ENCODE measurements around the gene AKT2.

AKT2 gene

DNA sequence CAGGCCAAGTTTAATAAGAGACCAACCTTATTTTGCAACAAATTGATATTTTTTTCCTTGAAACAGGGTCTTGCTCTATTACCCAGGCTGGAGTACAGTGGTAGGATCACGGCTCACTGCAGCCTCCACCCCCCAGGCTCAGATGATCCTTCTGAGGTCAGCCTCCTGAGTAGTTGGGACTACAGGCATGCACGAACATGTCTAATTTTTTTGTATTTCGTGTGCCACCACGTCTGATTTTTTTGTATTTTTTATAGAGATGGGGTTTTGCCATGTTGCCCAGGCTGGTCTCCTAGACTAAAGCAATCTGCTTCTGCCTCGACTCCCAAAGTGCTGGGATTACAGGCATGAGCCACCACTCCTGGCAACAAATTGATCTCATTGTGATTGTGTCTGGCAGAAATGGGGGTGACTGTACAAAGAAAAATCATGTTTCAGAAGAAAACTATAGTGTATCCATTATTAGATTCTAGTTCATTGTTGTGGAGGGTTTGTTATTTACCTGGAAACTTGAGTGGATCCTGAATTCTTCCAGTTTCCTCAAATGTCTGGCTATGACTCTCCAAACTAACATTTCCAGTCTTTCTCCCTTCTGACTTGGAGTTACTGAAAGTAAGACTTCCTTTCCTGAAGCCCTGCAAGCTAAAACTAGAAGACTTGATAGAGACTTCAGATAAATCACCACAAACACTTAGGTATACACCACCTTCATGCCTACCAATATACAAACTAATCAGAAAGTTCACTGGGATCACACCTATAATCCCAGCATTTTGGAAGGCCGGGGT is 17.3 kb upstream of the AKT2 start:
- no peaks in the 10 kb centered on the region for H3K27me3 ChIP-seq (ENCODE audit: low read depth, low read length)
- no peaks in the 10 kb centered on the region for H3K4me1 ChIP-seq (ENCODE audit: low read length)
- H3K4me2 ChIP-seq (ENCODE audit: low read length): no peak overlapping the region
- TF ChIP-seq, protein P1, sequence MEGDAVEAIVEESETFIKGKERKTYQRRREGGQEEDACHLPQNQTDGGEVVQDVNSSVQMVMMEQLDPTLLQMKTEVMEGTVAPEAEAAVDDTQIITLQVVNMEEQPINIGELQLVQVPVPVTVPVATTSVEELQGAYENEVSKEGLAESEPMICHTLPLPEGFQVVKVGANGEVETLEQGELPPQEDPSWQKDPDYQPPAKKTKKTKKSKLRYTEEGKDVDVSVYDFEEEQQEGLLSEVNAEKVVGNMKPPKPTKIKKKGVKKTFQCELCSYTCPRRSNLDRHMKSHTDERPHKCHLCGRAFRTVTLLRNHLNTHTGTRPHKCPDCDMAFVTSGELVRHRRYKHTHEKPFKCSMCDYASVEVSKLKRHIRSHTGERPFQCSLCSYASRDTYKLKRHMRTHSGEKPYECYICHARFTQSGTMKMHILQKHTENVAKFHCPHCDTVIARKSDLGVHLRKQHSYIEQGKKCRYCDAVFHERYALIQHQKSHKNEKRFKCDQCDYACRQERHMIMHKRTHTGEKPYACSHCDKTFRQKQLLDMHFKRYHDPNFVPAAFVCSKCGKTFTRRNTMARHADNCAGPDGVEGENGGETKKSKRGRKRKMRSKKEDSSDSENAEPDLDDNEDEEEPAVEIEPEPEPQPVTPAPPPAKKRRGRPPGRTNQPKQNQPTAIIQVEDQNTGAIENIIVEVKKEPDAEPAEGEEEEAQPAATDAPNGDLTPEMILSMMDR (IDR thresholded peaks at IDR 0.05; ENCODE audit: low read depth, low read length): no peak
- no peak for TF ChIP-seq EZH2phosphoT487 (IDR thresholded peaks at IDR 0.05; ENCODE audit: low read depth)
- no peak overlapping the region for H3K9ac ChIP-seq (ENCODE audit: low read length)
- H3K79me2 ChIP-seq (ENCODE audit: low read length): no peaks in the 10 kb centered on the region
- H3K4me3 ChIP-seq (ENCODE audit: low read length): no peak overlapping the region
- H4K20me1 ChIP-seq (ENCODE audit: insufficient read depth, low read length): no peaks in the 10 kb centered on the region
- H3K27ac ChIP-seq (ENCODE audit: low read length): no peak overlapping the region
- no peak overlapping the region for H2AFZ ChIP-seq (ENCODE audit: low read depth, low read length)
- H3K9me3 ChIP-seq (ENCODE audit: insufficient read depth, low read length): no peaks in the 10 kb centered on the region
- no peaks in the 10 kb centered on the region for H3K36me3 ChIP-seq (replicated peaks; ENCODE audit: low read depth, low read length)

DNA sequence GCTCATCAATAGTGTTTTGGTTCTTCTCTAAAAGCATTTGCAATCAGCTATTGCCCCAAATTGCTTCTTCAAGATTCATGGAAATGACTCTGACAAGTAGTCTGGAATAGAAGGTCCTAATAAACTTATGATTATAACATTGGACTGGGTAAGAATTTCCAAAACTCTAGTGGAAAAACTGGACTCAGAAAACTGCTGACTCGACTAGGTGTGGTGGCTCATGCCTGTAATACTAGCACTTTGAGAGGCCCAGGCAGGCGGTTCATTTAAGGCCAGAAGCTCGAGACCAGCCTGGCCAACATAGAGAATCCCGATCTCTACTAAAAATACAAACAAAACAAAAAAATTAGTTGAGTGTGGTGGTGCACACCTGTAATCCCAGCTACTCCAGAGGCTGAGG is 15.5 kb upstream of the AKT2 start:
- no peaks in the 10 kb centered on the region for H3K4me1 ChIP-seq (ENCODE audit: low read length)

DNA sequence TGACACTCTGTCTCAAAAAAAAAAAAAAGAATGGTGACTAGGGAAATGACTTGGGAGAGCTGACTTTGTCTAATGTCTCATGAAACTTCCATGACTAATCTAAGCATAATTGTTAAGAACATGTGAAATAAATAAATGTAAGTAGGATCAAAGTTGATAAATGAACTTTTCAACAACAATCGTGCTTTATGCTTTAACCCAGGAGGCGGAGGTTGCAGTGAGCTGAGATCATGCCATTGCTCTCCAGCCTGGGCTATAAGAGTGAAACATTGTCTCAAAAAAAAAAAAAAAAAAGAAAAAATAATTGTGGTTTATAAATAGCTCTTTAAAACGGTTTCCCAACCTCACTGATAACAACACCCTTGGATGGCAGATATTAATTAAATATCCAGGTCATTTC is 12.9 kb upstream of the AKT2 start:
- Histone ChIP-seq H3K79me2 (ENCODE audit: low read length) (no peaks in the 10 kb centered on the region), H3K4me1 (ENCODE audit: low read length) (no peaks in the 10 kb centered on the region), H3K36me3 (replicated peaks; ENCODE audit: low read depth, low read length) (no peaks in the 10 kb centered on the region), H3K27me3 (ENCODE audit: low read depth, low read length) (no peaks in the 10 kb centered on the region), H4K20me1 (ENCODE audit: insufficient read depth, low read length) (no peaks in the 10 kb centered on the region), H3K27ac (ENCODE audit: low read length) (no peak overlapping the region), H3K9ac (ENCODE audit: low read length) (no peak overlapping the region), H3K9me3 (ENCODE audit: insufficient read depth, low read length) (no peaks in the 10 kb centered on the region), H2AFZ (ENCODE audit: low read depth, low read length) (no peak overlapping the region), H3K4me3 (ENCODE audit: low read length) (no peak overlapping the region), H3K4me2 (ENCODE audit: low read length) (no peak overlapping the region)
- TF ChIP-seq, protein P1 (IDR thresholded peaks at IDR 0.05; ENCODE audit: low read depth, low read length): no peak
- TF ChIP-seq EZH2phosphoT487 (IDR thresholded peaks at IDR 0.05; ENCODE audit: low read depth): no peak

More for the DNA sequence above, 15.5 kb upstream of the AKT2 start:
- Histone ChIP-seq H3K4me2 (ENCODE audit: low read length) (no peak overlapping the region), H4K20me1 (ENCODE audit: insufficient read depth, low read length) (no peaks in the 10 kb centered on the region), H3K9me3 (ENCODE audit: insufficient read depth, low read length) (no peaks in the 10 kb centered on the region), H3K27ac (ENCODE audit: low read length) (no peak overlapping the region), H3K9ac (ENCODE audit: low read length) (no peak overlapping the region), H3K79me2 (ENCODE audit: low read length) (no peaks in the 10 kb centered on the region), H2AFZ (ENCODE audit: low read depth, low read length) (no peak overlapping the region), H3K27me3 (ENCODE audit: low read depth, low read length) (no peaks in the 10 kb centered on the region), H3K4me3 (ENCODE audit: low read length) (no peak overlapping the region), H3K36me3 (replicated peaks; ENCODE audit: low read depth, low read length) (no peaks in the 10 kb centered on the region)
- TF ChIP-seq, protein P1 (IDR thresholded peaks at IDR 0.05; ENCODE audit: low read depth, low read length): no peak
- TF ChIP-seq EZH2phosphoT487 (IDR thresholded peaks at IDR 0.05; ENCODE audit: low read depth): no peak

DNA sequence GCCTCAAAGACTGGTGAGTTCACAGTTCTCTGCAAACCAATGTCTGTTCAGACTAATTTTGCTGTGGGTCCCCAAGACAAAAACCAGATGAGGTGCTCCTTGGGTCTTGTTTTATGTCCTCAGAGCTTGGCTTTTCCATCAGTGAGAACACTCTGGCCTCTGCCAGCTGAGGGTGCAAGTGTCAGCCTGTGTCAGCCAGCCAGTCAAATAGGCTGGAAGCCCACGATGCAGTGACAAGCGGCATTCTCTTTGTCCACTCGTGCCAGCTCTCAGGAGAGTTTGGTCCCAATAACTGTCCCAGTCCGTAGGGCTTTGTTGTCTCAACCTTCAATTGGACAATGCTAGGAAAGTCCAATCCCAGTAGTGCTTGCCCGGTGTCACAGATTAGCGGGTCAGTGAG is 9.4 kb upstream of the AKT2 start:
- no peak overlapping the region for H3K9ac ChIP-seq (ENCODE audit: low read length)

More for the DNA sequence above, 9.4 kb upstream of the AKT2 start:
- no peak overlapping the region for H3K4me3 ChIP-seq (ENCODE audit: low read length)
- no peaks in the 10 kb centered on the region for H4K20me1 ChIP-seq (ENCODE audit: insufficient read depth, low read length)
- H3K36me3 ChIP-seq (replicated peaks; ENCODE audit: low read depth, low read length): no peaks in the 10 kb centered on the region
- no peaks in the 10 kb centered on the region for H3K4me1 ChIP-seq (ENCODE audit: low read length)
- no peak overlapping the region for H3K4me2 ChIP-seq (ENCODE audit: low read length)
- H3K9me3 ChIP-seq (ENCODE audit: insufficient read depth, low read length): no peaks in the 10 kb centered on the region
- no peak overlapping the region for H2AFZ ChIP-seq (ENCODE audit: low read depth, low read length)
- TF ChIP-seq, protein P1 (IDR thresholded peaks at IDR 0.05; ENCODE audit: low read depth, low read length): no peak
- TF ChIP-seq EZH2phosphoT487 (IDR thresholded peaks at IDR 0.05; ENCODE audit: low read depth): no peak
- H3K27me3 ChIP-seq (ENCODE audit: low read depth, low read length): no peaks in the 10 kb centered on the region
- no peak overlapping the region for H3K27ac ChIP-seq (ENCODE audit: low read length)
- no peaks in the 10 kb centered on the region for H3K79me2 ChIP-seq (ENCODE audit: low read length)
